ENCODE measurements around the gene PDE6B. TPM values are rescaled to one million over a fixed set of nuclear protein-coding genes. Genes with fewer than 3 reads are reported as not detected.

Gene PDE6B
- total and polyA plus RNA-seq, 2 of the 13 experiments (the other 11 are each of a cell fraction or from before 2014, with no cell fraction given): 0.38 to 0.40 TPM

DNA sequence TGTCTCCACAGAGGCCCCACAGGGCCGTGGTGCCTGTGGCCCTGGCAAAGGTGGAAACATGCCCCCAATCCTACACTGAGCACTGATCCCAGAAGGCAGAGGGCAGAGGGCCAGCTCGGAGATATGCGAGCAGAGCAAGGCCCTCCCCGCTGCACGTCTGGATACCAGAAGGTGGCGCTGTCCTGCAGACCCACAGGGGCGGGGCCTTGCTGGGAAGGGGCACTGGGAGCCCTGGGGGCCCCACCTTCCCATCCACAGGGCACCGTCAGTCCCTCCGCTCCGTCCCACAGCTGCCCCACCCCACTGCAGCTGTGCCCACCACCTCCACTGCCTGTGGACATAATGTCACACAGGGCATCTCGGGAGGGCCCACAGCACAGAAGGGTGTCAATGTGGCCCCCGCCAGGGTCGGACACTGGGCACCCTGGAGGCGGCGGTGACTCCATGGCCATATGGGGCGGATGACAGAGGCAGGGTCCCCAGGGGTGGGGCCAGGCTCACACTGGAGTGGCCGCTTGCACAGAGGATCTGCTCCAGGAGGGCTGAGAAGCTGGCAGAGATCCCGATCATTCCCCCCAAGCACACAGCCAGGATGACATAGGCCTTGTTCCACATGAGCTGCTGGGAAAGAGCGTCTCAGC is 58.7 kb downstream of the PDE6B start (continued):
- peak; percentile 71 for TF ChIP-seq ZNF687 (CRISPR knock-in tag; IDR thresholded peaks at IDR 0.05)
- no peak for TF ChIP-seq NR2F6 (IDR thresholded peaks at IDR 0.05)
- TF ChIP-seq NR2F6 (CRISPR knock-in tag; IDR thresholded peaks at IDR 0.05): peak; percentile 51; the same call in 1 of the 2 replicates
- TF ChIP-seq AGO1 (IDR thresholded peaks at IDR 0.05; ENCODE audit: low read depth, low read length, poor library complexity, severe bottlenecking): peak; percentile 60
- peak; percentile 80 for TF ChIP-seq ZFX (CRISPR knock-in tag; IDR thresholded peaks at IDR 0.05; ENCODE audit: low read depth)
- 0 out of 2 replicates have a peak, but pooled peaks have one; percentile 12 for TF ChIP-seq PBX2 (CRISPR knock-in tag; IDR thresholded peaks at IDR 0.05)
- TF ChIP-seq ZBTB7B (CRISPR knock-in tag; IDR thresholded peaks at IDR 0.05): 0 out of 2 replicates have a peak, but pooled peaks have one; percentile 88
- 0 out of 2 replicates have a peak, but pooled peaks have one; percentile 51 for TF ChIP-seq ZSCAN31 (CRISPR knock-in tag; IDR thresholded peaks at IDR 0.05; ENCODE audit: low read depth)
- TF ChIP-seq HDAC2 (CRISPR knock-in tag; IDR thresholded peaks at IDR 0.05): peak; percentile 21; the same call in 1 of the 2 replicates
- no peak for TF ChIP-seq JUNB (CRISPR knock-in tag; IDR thresholded peaks at IDR 0.05; ENCODE audit: borderline replicate concordance)
- TF ChIP-seq, protein P1, sequence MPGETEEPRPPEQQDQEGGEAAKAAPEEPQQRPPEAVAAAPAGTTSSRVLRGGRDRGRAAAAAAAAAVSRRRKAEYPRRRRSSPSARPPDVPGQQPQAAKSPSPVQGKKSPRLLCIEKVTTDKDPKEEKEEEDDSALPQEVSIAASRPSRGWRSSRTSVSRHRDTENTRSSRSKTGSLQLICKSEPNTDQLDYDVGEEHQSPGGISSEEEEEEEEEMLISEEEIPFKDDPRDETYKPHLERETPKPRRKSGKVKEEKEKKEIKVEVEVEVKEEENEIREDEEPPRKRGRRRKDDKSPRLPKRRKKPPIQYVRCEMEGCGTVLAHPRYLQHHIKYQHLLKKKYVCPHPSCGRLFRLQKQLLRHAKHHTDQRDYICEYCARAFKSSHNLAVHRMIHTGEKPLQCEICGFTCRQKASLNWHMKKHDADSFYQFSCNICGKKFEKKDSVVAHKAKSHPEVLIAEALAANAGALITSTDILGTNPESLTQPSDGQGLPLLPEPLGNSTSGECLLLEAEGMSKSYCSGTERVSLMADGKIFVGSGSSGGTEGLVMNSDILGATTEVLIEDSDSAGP (CRISPR knock-in tag; IDR thresholded peaks at IDR 0.05; ENCODE audit: borderline replicate concordance): peak; percentile 82; the same call in 1 of the 2 replicates
- TF ChIP-seq FOXA3 (CRISPR knock-in tag; IDR thresholded peaks at IDR 0.05): peak; percentile 60
- 0 out of 2 replicates have a peak, but pooled peaks have one; percentile 32 for TF ChIP-seq TSC22D2 (CRISPR knock-in tag; IDR thresholded peaks at IDR 0.05; ENCODE audit: borderline replicate concordance)
- peak; percentile 67 for TF ChIP-seq RXRB (CRISPR knock-in tag; IDR thresholded peaks at IDR 0.05; ENCODE audit: borderline replicate concordance)
- TF ChIP-seq DNMT3B (CRISPR knock-in tag; conservative IDR thresholded peaks at IDR 0.05): 0 out of 2 replicates have a peak, but pooled peaks have one; percentile 53
- TF ChIP-seq CBX5 (CRISPR knock-in tag; IDR thresholded peaks at IDR 0.05; ENCODE audit: borderline replicate concordance): peak; percentile 65; the same call in 1 of the 2 replicates
- TF ChIP-seq, protein P2, sequence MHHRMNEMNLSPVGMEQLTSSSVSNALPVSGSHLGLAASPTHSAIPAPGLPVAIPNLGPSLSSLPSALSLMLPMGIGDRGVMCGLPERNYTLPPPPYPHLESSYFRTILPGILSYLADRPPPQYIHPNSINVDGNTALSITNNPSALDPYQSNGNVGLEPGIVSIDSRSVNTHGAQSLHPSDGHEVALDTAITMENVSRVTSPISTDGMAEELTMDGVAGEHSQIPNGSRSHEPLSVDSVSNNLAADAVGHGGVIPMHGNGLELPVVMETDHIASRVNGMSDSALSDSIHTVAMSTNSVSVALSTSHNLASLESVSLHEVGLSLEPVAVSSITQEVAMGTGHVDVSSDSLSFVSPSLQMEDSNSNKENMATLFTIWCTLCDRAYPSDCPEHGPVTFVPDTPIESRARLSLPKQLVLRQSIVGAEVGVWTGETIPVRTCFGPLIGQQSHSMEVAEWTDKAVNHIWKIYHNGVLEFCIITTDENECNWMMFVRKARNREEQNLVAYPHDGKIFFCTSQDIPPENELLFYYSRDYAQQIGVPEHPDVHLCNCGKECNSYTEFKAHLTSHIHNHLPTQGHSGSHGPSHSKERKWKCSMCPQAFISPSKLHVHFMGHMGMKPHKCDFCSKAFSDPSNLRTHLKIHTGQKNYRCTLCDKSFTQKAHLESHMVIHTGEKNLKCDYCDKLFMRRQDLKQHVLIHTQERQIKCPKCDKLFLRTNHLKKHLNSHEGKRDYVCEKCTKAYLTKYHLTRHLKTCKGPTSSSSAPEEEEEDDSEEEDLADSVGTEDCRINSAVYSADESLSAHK (CRISPR knock-in tag; IDR thresholded peaks at IDR 0.05; ENCODE audit: borderline replicate concordance): no peak
- TF ChIP-seq KLF16 (CRISPR knock-in tag; IDR thresholded peaks at IDR 0.05): peak in 1 of 2 experiments; percentile 68; a peak in 1 of 4 replicates
